Neural crest cell (in vitro differentiated cells): ENCODE data around the gene EGFR. TPM values are rescaled to one million over a fixed set of nuclear protein-coding genes. Genes with fewer than 3 reads are reported as not detected.

Experiments used
- DNase-seq: peaks from one replicate; pipeline ENCODE4 v3.0.0; 2021; ENCODE audit warnings: low read depth, mixed read lengths, low spot score
- H3K27ac Mint-ChIP-seq: one replicate; pipeline ENCODE4 v1.8.0; 2021; ENCODE audit warnings: mild to moderate bottlenecking, mixed read lengths; ENCODE audit not compliant: unreplicated experiment
- H3K27me3 Mint-ChIP-seq: 2 replicates; pipeline ENCODE4 v1.8.0; 2021; ENCODE audit warnings: low read depth, mild to moderate bottlenecking, mixed read lengths
- H3K36me3 Mint-ChIP-seq: 2 replicates; pipeline ENCODE4 v1.8.0; 2021; ENCODE audit warnings: low read depth, mild to moderate bottlenecking, mixed read lengths
- H3K4me1 Mint-ChIP-seq: 2 replicates; pipeline ENCODE4 v1.8.0; 2021; ENCODE audit warnings: mixed read lengths
- H3K4me3 Mint-ChIP-seq: one replicate; pipeline ENCODE4 v1.8.0; 2021; ENCODE audit warnings: mild to moderate bottlenecking, mixed read lengths
- H3K9me3 Mint-ChIP-seq: 2 replicates; pipeline ENCODE4 v1.8.0; 2021; ENCODE audit warnings: mixed read lengths
- CTCF ChIP-seq: fragments of 200-600 bp; sonication (generic); conservative IDR thresholded peaks from 2 replicates; pipeline ENCODE4 v1.5.0; 2021; ENCODE audit warnings: antibody characterized with exemption, mild to moderate bottlenecking
- long read RNA-seq: library from polyadenylated mRNA; unstranded; transcript quantifications from one replicate; pipeline ENCODE4 v2.0.0, GENCODE V29; 2020
- total RNA-seq: library from RNA; stranded (reverse); gene quantifications from 2 replicates; pipeline ENCODE4 v1.2.1, GENCODE V29; 2021

EGFR gene
- 2.3 and 2.6 TPM in 2 replicates for total RNA-seq
- long read RNA-seq, partial matches to known transcripts = 0 of 2 reads
- long read RNA-seq, other reads (novel, unspliced or antisense) = 2 of 2 reads

- Mint-ChIP-seq H3K36me3 (no peaks in the 10 kb centered on the region), H3K27me3 (peaks cover 82% of the 10 kb centered on the region), H3K9me3 (no peaks in the 10 kb centered on the region), H3K4me1 (no peaks in the 10 kb centered on the region), H3K4me3 (peak within 1 kb of the TSS; percentile 80), H3K27ac (no peak within 1 kb of the TSS)
- peak; percentile 58 for DNase-seq
- no peak for TF ChIP-seq CTCF
Observed at GRCh38 chr7:55018361-55019190, at the start of gene EGFR. EGFR (plus strand) TSS chr7:55019017; CDS start chr7:55019278, 261 bp downstream.

- Mint-ChIP-seq H3K36me3 (no peaks in the 10 kb centered on the region), H3K27me3 (no peaks in the 10 kb centered on the region), H3K27ac (no peak overlapping the region), H3K4me3 (no peak overlapping the region), H3K9me3 (peaks cover 4% of the 10 kb centered on the region), H3K4me1 (no peaks in the 10 kb centered on the region)
- DNase-seq = no peak
- TF ChIP-seq CTCF = no peak
Observed at GRCh38 chr7:54969208-54969967, 49.4 kb upstream of the EGFR start.

- Mint-ChIP-seq H3K9me3 (peaks cover 4% of the 10 kb centered on the region), H3K4me1 (no peaks in the 10 kb centered on the region), H3K27ac (no peak overlapping the region), H3K27me3 (no peaks in the 10 kb centered on the region), H3K36me3 (no peaks in the 10 kb centered on the region), H3K4me3 (no peak overlapping the region)
- TF ChIP-seq CTCF = no peak
- no peak for DNase-seq
Observed at GRCh38 chr7:54972733-54973294, 46.0 kb upstream of the EGFR start.

- no peak for DNase-seq
- Mint-ChIP-seq H3K4me1 (no peaks in the 10 kb centered on the region), H3K9me3 (no peaks in the 10 kb centered on the region), H3K36me3 (no peaks in the 10 kb centered on the region), H3K27ac (no peak overlapping the region), H3K4me3 (no peak overlapping the region), H3K27me3 (no peaks in the 10 kb centered on the region)
- no peak for TF ChIP-seq CTCF
Observed at GRCh38 chr7:54978364-54979116, 40.3 kb upstream of the EGFR start.

- no peak for TF ChIP-seq CTCF
- H3K9me3 Mint-ChIP-seq = no peaks in the 10 kb centered on the region
- no peaks in the 10 kb centered on the region for H3K27me3 Mint-ChIP-seq
- no peak for DNase-seq
- no peaks in the 10 kb centered on the region for H3K36me3 Mint-ChIP-seq
- H3K4me1 Mint-ChIP-seq = no peaks in the 10 kb centered on the region
- no peak overlapping the region for H3K27ac Mint-ChIP-seq
- no peak overlapping the region for H3K4me3 Mint-ChIP-seq
Observed at GRCh38 chr7:54980521-54980920, 38.3 kb upstream of the EGFR start.
